SK-N-MC (cell line): Measurements from ENCODE around the gene MAGI2.

ENCODE experiments used
- EZH2 ChIP-seq: fragments of 200-600 bp; sonication (generic); IDR thresholded peaks from one replicate; pipeline ENCODE4 v1.6.1; 2017; ENCODE audit warnings: antibody characterized with exemption
- POLR2AphosphoS5 ChIP-seq: IDR thresholded peaks from 2 replicates; pipeline ENCODE4 v1.6.1; 2012; ENCODE audit warnings: mild to moderate bottlenecking, low read depth, low read length, borderline replicate concordance

DNA sequence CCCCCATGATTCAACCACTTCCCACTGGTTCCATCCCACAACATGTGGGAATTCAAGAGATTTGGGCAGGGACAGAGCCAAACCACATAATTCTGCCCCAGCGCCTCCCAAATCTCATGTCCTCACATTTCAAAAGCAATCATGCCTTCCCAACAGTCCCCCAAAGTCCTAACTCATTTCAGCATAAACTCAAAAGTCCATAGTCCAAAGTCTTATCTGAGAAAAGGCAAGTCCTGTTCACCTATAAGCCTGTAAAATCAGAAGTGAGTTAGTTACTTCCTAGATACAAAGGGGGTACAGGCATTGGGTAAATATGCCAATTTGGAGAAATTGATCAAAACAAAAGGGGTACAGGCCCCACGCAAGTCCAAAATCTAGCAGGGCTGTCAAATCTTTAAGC lies 272.9 kb downstream of the MAGI2 start:
- no peak for TF ChIP-seq EZH2
- TF ChIP-seq POLR2AphosphoS5, result no peak
